GM18499 (cell line): Measurements from ENCODE around the gene USP17L29.
"Not testable (repeated sequence)": the region's sequence is repeated elsewhere in the genome, so short reads cannot be mapped to it uniquely, and the experiment has no call there.

Experiments used
- ATAC-seq: cut with Tn5 transposase; IDR thresholded peaks from one replicate; pipeline ENCODE4 v1.9.1; 2021; ENCODE audit warnings: moderate number of reproducible peaks; ENCODE audit not compliant: insufficient read depth, unreplicated experiment

USP17L29 gene, protein sequence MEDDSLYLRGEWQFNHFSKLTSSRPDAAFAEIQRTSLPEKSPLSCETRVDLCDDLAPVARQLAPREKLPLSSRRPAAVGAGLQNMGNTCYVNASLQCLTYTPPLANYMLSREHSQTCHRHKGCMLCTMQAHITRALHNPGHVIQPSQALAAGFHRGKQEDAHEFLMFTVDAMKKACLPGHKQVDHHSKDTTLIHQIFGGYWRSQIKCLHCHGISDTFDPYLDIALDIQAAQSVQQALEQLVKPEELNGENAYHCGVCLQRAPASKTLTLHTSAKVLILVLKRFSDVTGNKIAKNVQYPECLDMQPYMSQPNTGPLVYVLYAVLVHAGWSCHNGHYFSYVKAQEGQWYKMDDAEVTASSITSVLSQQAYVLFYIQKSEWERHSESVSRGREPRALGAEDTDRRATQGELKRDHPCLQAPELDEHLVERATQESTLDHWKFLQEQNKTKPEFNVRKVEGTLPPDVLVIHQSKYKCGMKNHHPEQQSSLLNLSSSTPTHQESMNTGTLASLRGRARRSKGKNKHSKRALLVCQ

DNA sequence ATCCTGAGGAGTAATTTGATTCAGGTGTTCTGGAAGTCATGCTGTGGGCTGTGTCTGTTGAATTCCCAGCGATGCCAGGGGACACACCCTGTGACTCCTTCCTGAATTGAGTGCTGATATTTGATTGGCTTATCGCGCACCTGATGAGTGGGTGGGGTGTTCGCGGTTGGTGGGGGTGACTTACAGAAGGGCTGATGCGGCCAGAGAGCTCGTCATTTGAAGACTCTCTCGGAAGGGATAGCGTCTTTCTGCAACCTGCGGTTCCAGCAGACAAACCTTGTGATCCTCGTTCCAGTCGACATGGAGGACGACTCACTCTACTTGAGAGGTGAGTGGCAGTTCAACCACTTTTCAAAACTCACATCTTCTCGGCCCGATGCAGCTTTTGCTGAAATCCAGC, at the start of gene USP17L29:
USP17L29 (plus strand) TSS at position 301 of the 400 bp plus-strand sequence; CDS start at position 301, 0 bp downstream.
- not testable (repeated sequence) for ATAC-seq

DNA sequence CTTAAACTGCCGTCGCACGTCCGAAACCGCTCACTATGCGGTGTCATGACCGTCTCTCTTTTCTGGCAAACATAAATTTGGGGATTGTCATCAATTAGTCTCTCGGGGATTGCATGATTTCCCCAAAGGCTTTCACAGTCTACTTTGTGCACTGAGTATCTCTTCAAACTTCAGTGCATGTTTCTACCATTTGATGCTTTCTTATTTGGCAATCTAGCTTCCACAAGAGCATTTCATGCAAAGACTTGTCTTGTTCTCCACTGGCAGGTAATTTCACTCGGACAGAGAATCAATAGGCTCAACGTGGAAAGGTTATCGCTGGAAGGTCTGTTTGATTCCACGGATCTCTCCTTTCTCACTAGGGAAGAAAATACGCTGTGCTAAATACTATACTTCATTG, 29.2 kb upstream of the USP17L29 start:
- not testable (repeated sequence) for ATAC-seq

DNA sequence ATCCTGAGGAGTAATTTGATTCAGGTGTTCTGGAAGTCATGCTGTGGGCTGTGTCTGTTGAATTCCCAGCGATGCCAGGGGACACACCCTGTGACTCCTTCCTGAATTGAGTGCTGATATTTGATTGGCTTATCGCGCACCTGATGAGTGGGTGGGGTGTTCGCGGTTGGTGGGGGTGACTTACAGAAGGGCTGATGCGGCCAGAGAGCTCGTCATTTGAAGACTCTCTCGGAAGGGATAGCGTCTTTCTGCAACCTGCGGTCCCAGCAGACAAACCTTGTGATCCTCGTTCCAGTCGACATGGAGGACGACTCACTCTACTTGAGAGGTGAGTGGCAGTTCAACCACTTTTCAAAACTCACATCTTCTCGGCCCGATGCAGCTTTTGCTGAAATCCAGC, 28.6 kb upstream of the USP17L29 start, which contains the start of gene USP17L24:
USP17L24 (plus strand) TSS at position 301 of the 400 bp plus-strand sequence; CDS start at position 301, 0 bp downstream.
- not testable (repeated sequence) for ATAC-seq

DNA sequence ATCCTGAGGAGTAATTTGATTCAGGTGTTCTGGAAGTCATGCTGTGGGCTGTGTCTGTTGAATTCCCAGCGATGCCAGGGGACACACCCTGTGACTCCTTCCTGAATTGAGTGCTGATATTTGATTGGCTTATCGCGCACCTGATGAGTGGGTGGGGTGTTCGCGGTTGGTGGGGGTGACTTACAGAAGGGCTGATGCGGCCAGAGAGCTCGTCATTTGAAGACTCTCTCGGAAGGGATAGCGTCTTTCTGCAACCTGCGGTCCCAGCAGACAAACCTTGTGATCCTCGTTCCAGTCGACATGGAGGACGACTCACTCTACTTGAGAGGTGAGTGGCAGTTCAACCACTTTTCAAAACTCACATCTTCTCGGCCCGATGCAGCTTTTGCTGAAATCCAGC, 23.8 kb upstream of the USP17L29 start, which contains the start of gene USP17L25:
USP17L25 (plus strand) TSS at position 301 of the 400 bp plus-strand sequence; CDS start at position 301, 0 bp downstream.
- not testable (repeated sequence) for ATAC-seq

DNA sequence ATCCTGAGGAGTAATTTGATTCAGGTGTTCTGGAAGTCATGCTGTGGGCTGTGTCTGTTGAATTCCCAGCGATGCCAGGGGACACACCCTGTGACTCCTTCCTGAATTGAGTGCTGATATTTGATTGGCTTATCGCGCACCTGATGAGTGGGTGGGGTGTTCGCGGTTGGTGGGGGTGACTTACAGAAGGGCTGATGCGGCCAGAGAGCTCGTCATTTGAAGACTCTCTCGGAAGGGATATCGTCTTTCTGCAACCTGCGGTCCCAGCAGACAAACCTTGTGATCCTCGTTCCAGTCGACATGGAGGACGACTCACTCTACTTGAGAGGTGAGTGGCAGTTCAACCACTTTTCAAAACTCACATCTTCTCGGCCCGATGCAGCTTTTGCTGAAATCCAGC, 19.1 kb upstream of the USP17L29 start, which contains the start of gene USP17L26:
USP17L26 (plus strand) TSS at position 301 of the 400 bp plus-strand sequence; CDS start at position 301, 0 bp downstream.
- not testable (repeated sequence) for ATAC-seq

DNA sequence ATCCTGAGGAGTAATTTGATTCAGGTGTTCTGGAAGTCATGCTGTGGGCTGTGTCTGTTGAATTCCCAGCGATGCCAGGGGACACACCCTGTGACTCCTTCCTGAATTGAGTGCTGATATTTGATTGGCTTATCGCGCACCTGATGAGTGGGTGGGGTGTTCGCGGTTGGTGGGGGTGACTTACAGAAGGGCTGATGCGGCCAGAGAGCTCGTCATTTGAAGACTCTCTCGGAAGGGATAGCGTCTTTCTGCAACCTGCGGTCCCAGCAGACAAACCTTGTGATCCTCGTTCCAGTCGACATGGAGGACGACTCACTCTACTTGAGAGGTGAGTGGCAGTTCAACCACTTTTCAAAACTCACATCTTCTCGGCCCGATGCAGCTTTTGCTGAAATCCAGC, 14.3 kb upstream of the USP17L29 start, which contains the start of gene USP17L5:
USP17L5 (plus strand) TSS at position 301 of the 400 bp plus-strand sequence; CDS start at position 301, 0 bp downstream.
- not testable (repeated sequence) for ATAC-seq

DNA sequence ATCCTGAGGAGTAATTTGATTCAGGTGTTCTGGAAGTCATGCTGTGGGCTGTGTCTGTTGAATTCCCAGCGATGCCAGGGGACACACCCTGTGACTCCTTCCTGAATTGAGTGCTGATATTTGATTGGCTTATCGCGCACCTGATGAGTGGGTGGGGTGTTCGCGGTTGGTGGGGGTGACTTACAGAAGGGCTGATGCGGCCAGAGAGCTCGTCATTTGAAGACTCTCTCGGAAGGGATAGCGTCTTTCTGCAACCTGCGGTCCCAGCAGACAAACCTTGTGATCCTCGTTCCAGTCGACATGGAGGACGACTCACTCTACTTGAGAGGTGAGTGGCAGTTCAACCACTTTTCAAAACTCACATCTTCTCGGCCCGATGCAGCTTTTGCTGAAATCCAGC, 9.6 kb upstream of the USP17L29 start, which contains the start of gene USP17L27:
USP17L27 (plus strand) TSS at position 301 of the 400 bp plus-strand sequence; CDS start at position 301, 0 bp downstream.
- not testable (repeated sequence) for ATAC-seq

DNA sequence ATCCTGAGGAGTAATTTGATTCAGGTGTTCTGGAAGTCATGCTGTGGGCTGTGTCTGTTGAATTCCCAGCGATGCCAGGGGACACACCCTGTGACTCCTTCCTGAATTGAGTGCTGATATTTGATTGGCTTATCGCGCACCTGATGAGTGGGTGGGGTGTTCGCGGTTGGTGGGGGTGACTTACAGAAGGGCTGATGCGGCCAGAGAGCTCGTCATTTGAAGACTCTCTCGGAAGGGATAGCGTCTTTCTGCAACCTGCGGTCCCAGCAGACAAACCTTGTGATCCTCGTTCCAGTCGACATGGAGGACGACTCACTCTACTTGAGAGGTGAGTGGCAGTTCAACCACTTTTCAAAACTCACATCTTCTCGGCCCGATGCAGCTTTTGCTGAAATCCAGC, 4.8 kb upstream of the USP17L29 start, which contains the start of gene USP17L28:
USP17L28 (plus strand) TSS at position 301 of the 400 bp plus-strand sequence; CDS start at position 301, 0 bp downstream.
- not testable (repeated sequence) for ATAC-seq

DNA sequence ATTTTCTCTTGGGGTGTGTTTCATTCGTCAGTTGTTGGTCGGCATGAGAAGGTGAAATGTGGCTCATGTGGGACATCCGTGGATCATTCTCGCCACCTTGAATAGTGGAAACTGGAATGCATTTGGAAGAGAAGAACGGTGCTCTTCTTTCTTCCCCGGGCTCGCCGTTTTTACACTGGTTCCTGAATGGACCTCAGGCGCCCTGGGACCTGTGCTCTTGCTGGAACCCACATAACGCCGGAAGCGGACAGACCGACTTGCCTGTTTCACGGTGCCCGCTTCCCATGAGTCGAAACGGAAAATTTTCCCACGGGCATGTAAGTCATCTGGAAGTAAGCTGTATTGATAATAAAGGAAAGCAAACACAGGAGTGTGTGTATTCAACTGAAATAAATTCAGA, 2.6 kb upstream of the USP17L29 start:
- not testable (repeated sequence) for ATAC-seq

DNA sequence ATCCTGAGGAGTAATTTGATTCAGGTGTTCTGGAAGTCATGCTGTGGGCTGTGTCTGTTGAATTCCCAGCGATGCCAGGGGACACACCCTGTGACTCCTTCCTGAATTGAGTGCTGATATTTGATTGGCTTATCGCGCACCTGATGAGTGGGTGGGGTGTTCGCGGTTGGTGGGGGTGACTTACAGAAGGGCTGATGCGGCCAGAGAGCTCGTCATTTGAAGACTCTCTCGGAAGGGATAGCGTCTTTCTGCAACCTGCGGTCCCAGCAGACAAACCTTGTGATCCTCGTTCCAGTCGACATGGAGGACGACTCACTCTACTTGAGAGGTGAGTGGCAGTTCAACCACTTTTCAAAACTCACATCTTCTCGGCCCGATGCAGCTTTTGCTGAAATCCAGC, 9.4 kb downstream of the USP17L29 start, which contains the start of gene USP17L30:
USP17L30 (plus strand) TSS at position 301 of the 400 bp plus-strand sequence; CDS start at position 301, 0 bp downstream.
- not testable (repeated sequence) for ATAC-seq

DNA sequence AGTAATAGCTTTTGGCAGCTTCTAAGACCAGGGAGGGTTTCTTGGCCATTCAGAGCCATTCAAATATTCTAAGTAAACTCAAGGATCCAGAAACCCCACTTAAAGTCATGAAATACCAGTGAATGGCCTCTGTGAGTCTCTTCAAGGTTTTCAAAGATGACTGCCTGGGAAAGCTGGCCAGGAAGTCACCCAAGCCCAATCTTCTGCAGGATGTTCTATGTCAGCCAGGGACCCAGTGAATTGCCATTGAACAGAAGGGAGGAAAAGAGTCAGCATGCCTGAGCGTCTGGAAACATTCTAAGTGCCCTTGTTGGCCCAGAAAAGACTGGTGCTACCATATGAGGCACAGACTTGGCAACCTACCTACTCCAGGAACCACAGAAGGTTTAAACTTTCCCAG, 26.4 kb downstream of the USP17L29 start:
- not testable (repeated sequence) for ATAC-seq

DNA sequence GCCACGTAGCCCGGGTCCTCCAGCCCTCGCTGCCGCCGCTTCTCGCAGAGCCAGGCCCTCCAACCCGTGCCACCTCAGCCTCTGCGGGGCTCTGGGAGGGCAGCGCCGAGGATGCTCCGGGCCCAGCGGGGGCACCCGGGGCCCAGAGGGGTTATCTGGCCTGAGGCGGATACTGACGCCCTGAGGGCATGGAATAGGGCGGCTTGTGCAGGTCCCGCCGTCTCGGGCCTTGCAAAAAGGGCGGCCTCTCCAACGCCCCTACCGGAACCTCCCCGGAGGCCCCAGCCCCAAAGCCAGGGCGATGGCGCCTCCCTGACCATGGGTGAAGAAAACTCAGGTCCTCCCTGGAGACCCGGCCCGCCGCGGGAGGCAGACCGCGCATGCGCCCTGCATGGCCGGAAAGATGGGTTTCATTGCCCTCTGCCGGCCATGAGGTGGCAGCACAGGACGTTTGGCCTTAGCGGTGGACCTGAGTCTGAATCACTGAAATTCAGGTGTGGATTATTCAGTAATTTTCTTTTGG, 27.6 kb downstream of the USP17L29 start:
- ATAC-seq: not testable (repeated sequence)

DNA sequence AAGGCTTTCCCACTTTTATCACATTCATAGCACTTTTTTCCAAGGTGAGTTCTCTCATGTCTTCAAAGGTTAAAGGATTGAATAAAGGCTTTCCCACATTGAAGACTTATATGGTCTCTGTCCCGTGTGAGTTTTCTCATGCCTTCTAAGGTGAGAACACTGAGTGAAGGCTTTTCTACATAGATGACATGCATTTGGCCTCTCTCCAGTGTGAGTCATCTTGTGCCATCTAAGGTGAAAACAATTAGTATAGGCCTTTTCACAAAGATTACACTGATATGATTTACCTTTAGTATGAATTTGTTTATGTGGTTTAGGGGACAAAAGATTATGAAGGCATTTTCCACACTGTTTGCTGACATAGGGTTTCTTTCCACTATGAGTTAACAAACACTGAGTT, 30.7 kb downstream of the USP17L29 start:
- no peak for ATAC-seq

DNA sequence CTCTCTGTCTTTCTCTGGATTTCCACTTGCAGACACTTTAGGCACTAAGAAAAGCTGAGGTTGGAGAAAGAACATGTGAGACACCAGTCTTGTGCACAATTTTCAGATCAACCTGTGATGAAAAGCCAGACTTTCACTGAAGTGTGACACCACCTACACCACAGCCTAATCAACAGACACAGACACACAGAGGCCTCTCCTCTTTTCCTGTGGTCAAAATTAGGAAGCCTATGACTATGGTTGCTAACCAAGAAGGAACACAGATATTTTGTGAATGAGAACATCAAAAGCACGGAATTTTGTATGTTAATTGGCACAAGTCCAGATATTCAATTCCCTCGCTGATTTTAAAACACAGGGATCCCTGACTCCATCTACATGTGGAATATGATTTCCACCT, 35.6 kb downstream of the USP17L29 start:
- ATAC-seq: not testable (repeated sequence)
